ENCODE data around the gene EVX1.

EVX1 gene

GRCh38 chr7:27242555-27243339 lies at the start of gene EVX1:
EVX1 (plus strand) TSS chr7:27242802; CDS start chr7:27243031, 229 bp downstream.
- no peak for DNase-seq

GRCh38 chr7:27193335-27194001 lies 49.1 kb upstream of the EVX1 start:
- no peak for DNase-seq

GRCh38 chr7:27194002-27194352 lies 48.6 kb upstream of the EVX1 start:
- DNase-seq, result no peak

- no peak for DNase-seq
Measured at GRCh38 chr7:27194686-27195379, 47.8 kb upstream of the EVX1 start.

GRCh38 chr7:27196287-27196767 lies 46.3 kb upstream of the EVX1 start:
- DNase-seq, result peak; percentile 91

- no peak for DNase-seq
Measured at GRCh38 chr7:27197137-27198042, 45.2 kb upstream of the EVX1 start.

- DNase-seq, result no peak
Measured at GRCh38 chr7:27198138-27198841, 44.3 kb upstream of the EVX1 start.

GRCh38 chr7:27198871-27199801 lies 43.5 kb upstream of the EVX1 start:
- DNase-seq, result no peak

GRCh38 chr7:27199849-27200760 lies 42.5 kb upstream of the EVX1 start, which contains the start of gene HOXA13:
HOXA13 (minus strand) TSS chr7:27200091; CDS start chr7:27200077, 14 bp downstream.
- DNase-seq, result peak; percentile 63

- DNase-seq, result peak; percentile 61
Measured at GRCh38 chr7:27200761-27201579, 41.6 kb upstream of the EVX1 start.

GRCh38 chr7:27201580-27202017 lies 41.0 kb upstream of the EVX1 start:
- no peak for DNase-seq

- DNase-seq, result no peak
Measured at GRCh38 chr7:27202018-27202861, 40.4 kb upstream of the EVX1 start.

GRCh38 chr7:27202862-27203134 lies 39.8 kb upstream of the EVX1 start:
- DNase-seq, result no peak

- DNase-seq, result no peak
Measured at GRCh38 chr7:27203365-27203953, 39.1 kb upstream of the EVX1 start.

- no peak for DNase-seq
Measured at GRCh38 chr7:27203964-27204594, 38.5 kb upstream of the EVX1 start.

GRCh38 chr7:27204851-27205322 lies 37.7 kb upstream of the EVX1 start:
- no peak for DNase-seq

Data from hematopoietic multipotent progenitor cell treated with erythropoietin and hydrocortisone succinate and interleukin-3 and kit ligand, for 4 days (in vitro differentiated cells).